Muscle of back (tissue), 11 donors: ENCODE data around the gene TTPAL. TPM values are rescaled to one million over a fixed set of nuclear protein-coding genes. Genes with fewer than 3 reads are reported as not detected.

Source experiments
- DNase-seq, 3 donors: peaks; one replicate each; pipeline versions ENCODE4 v3.0.0 to v3.0.0-alpha.2; 2013
- polyA plus RNA-seq, 10 donors: library from polyadenylated mRNA; unstranded; fragments of 120-200 nt; gene quantifications; one replicate each; pipeline ENCODE4 v1.2.1, GENCODE V29; 2013; ENCODE audit not compliant: insufficient read length in 10 of 10

Gene TTPAL
- polyA plus RNA-seq, 10 donors, result 4.2 to 7.4 (median 5.7) TPM

GRCh38 chr20:44438782-44439181, 36.9 kb upstream of the TTPAL start:
- no peak for DNase-seq

GRCh38 chr20:44439318-44439717, 36.4 kb upstream of the TTPAL start:
- no peak for DNase-seq

- no peak for DNase-seq
These were observed 33.2 kb upstream of the TTPAL start for GRCh38 chr20:44442298-44443070.

- no peak for DNase-seq
These were observed 29.6 kb upstream of the TTPAL start for GRCh38 chr20:44445742-44446710.

GRCh38 chr20:44447827-44448419, 27.8 kb upstream of the TTPAL start:
- DNase-seq, result no peak

GRCh38 chr20:44448753-44449546, 26.7 kb upstream of the TTPAL start:
- DNase-seq, result no peak

GRCh38 chr20:44449864-44450263, 25.8 kb upstream of the TTPAL start:
- no peak for DNase-seq

- no peak for DNase-seq
These were observed 25.3 kb upstream of the TTPAL start for GRCh38 chr20:44450281-44450889.

- no peak for DNase-seq
These were observed 24.7 kb upstream of the TTPAL start for GRCh38 chr20:44450903-44451450.

GRCh38 chr20:44454306-44454963, 21.2 kb upstream of the TTPAL start:
- DNase-seq, result no peak

GRCh38 chr20:44455126-44455525, 20.5 kb upstream of the TTPAL start:
- DNase-seq, result no peak

GRCh38 chr20:44456611-44457010, 19.1 kb upstream of the TTPAL start:
- no peak for DNase-seq

GRCh38 chr20:44457016-44457415, 18.7 kb upstream of the TTPAL start:
- no peak for DNase-seq

- no peak for DNase-seq
These were observed 16.4 kb upstream of the TTPAL start for GRCh38 chr20:44459271-44459670.

GRCh38 chr20:44460795-44461141, 14.9 kb upstream of the TTPAL start:
- DNase-seq, result peak in 2 of 3 donors; percentile 3 to 18

GRCh38 chr20:44461142-44461802, 14.4 kb upstream of the TTPAL start:
- DNase-seq, result no peak

- DNase-seq, result no peak
These were observed 13.9 kb upstream of the TTPAL start for GRCh38 chr20:44461803-44462174.

GRCh38 chr20:44463466-44463865, 12.2 kb upstream of the TTPAL start:
- no peak for DNase-seq

GRCh38 chr20:44464514-44464913, 11.2 kb upstream of the TTPAL start:
- DNase-seq, result no peak
